Stimulated activated CD8-positive, alpha-beta memory T cell treated with anti-CD3 and anti-CD28 coated beads, Interleukin-12 subunit alpha, Interleukin-12 subunit beta, amount 100 ng/mL, for 24 hours (primary cell): ENCODE measurements around the gene DGCR2.
"Not testable (repeated sequence)": the region's sequence is repeated elsewhere in the genome, so short reads cannot be mapped to it uniquely, and the experiment has no call there.

ENCODE experiments used
- DNase-seq: peaks from one replicate; pipeline ENCODE4 v3.0.0-alpha.2; 2020; ENCODE audit errors: extremely low read depth

DGCR2 gene

DNA sequence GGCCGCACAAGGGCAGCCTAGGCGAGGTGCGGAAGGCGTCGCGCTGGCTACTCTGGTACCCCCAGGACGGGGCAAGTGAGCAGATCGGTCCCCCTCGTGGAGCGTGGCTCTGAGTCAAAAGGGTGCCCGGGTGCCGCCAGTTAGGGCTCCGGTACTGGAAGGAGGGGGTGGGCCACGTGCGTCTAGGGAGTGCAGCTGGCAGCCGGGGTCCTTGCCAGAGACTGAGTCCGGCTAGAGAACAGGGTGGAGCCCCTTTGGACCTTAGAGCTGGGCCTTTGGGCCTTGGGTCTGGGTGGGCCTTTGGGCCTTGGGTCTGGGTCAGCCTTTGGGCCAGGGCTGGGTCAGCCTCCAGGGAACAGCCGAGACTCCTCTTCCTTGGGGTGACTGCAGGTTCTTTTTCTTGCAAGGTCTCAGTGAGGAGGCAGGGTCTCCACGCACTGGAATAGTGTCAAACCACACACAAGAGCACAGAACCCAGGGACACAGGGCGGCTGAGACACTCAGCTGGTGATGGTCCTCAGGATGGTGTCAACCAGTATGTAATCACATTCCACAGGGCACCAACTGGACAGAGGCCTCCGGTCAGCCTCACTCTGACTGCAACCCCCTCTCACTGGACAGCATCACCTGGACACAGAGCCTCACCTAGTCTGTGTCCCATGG, 91.9 kb downstream of the DGCR2 start:
- DNase-seq: not testable (repeated sequence)

DNA sequence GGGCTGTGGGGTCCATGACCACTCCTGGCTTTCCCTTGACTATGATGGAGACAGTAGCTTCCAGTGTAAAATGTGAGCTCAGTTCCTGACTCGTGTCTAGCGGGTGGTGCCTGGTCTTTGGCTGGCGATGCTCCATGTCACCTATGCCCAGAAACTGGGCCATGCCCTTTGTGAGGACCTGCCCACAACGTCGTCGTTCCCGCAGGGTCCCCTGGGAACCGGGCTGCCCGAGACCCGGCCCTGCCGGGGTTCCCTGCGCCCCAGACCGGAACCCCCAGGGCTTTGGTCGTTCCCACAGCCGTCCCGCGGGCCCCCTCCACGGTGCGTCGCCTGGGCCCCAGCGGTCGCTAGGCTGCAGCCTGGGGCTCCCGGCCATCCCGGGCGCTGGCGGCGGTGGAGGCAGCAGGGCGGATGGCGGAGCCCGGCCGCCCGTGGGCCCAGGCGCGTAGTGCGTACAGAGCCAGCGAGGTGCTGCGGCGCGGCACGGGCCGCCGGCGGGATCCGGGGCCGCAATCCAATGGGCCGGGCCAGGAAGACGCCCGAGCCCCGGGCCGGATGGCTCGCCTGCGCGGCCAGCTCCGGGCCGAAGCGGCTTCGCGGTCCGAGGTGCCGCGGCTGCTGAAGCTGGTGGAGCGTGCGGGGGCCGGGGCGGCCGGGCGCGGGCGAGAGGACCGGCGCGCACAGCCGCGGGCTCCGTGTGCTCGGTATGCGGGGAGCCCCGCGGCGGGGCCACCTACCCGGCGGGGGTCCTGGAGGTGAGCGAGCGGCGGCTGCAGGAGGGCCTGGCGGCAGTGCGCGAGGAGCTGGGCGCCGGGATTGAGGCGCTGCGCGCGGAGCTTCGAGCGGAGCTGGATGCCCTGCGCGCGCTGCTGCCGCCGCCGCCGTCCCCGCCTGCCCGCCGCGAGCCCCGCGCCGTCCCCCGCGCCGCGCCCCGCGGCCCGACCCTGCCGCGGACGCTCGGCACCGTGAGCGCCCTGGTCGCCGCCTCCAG, 92.8 kb downstream of the DGCR2 start:
- DNase-seq: not testable (repeated sequence)

DNA sequence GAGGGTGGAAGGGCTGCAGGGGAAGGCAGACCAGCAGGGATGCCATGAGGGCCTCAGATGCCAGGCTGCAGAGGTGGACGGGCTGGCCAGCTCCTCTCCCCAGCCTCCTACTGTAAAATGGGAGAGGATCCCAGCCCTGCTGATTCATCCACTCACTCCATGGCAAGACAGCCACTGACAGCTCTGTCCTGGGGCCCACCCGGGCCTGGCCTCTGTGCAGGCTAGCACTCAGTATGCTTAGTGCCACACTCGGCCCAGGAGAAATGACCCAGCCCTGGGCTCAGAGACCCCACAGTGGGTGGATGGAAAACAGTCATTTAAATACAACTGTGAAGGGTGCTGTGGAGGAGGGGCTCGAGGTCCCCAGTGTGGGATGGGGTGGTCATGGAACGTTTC, 94.2 kb downstream of the DGCR2 start:
- not testable (repeated sequence) for DNase-seq

DNA sequence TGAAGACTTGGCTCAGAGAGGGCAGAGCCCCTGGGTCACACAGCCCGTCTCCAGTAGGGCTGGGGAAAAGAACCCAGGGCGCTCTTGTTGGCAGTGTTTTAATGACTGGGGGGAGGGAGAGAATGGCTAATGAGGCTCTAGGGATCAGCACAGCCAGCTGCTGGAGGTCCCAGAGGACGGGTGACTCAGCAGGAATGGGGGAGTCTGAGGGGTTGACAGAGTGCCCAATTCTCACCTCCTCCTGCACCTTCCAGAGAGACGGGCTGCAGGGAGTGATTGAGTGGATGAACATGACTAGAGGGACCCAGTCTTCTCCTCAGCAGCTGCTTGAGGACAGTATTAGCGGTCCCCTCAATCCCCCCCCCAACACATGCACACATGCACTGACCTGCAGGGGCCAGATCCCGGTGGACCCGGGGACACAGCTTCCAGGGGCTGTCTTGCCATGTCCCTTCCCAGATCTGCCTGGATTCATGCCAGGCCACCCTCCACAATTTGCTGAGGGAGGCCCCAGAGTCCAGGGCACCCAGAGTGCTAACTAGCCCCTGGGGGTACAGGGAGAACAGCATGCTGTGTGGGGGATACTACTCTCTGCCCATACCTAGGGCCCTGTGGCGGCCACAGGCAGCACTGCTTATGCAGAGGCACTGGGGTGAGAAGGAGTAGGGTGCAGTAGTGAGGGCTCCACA, 94.7 kb downstream of the DGCR2 start:
- not testable (repeated sequence) for DNase-seq

DNA sequence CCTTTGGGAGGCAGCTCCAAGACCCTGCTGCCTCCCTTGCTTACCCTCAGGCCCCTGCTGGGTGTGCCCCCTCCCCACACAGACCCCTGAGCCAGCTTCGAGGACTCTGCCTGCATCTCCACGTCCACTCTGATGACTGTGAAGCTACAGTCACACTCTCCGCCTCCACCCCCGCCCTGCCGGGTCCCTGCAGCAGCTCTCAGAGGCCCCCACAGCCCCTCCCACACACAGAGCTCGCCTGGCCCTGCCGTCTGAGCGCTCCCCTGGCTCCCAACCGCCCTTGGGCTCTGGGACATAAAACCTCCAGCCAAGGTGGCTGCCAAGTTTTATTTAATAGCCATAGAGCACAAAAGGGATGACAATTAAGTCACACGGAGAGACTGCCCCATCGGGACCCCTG, 96.1 kb downstream of the DGCR2 start:
- not testable (repeated sequence) for DNase-seq

DNA sequence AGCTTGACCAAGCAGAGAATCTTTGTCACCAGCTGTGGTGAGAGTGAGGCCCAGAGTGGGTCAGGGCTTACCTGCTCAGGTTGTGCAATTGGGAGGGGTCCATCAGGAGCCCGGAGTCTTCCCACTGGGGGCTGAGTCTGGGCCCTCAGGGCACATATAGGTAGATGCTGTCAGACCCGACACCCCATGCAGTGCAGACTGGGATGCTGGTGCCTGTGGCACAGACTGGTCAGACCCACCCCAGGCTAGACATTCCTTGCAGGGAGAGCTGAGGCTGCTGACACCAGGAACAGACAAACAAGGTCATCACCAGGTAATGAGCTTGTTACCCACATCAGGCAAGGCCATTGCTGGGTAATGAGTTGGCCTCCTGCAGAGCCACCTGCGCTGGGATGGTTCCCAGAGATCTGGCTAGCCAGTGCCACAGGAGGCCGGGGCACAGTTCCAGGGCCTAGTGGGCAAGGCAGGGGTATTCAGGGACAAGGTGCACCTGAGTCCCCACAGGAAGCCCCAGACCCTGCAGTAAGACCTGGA, 97.2 kb downstream of the DGCR2 start:
- not testable (repeated sequence) for DNase-seq

DNA sequence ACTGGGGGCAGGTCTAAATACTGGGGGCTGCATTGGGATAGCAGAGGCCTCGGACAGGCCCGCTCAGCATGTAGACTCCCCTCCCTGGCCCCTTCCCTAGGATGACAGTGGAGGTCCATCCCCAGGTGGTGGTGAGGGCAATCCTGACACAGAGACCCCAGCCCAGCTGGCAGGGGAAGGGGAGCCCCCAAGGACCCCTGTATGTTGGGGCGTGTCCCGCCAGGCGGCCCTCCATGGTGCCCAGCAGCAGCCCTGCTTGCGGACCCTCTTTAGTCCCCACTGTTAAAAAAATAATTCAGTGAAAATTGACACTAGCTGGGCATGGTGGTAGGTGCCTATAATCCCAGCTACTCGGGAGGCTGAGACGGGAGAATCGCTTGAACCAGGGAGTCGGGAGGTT, 98.3 kb downstream of the DGCR2 start:
- DNase-seq: not testable (repeated sequence)

DNA sequence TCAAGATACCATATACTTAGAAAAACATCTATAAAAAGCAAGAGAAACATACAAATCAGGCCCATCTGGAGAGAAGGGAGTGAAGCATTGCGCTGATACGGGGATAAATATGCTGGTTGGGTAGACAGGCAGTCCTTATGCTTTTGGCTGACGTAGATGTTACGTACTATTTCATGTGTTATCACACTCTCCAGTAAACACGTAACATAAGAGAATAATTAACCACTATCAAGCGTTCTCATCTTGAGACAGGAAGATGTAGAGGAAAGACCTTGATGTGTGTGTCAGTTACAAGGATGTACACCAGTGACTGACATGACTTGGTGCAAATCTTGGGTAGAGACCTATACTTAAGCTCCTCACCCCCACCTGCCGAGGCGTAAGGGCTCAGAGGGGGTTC, 99.5 kb downstream of the DGCR2 start:
- DNase-seq: no peak

DNA sequence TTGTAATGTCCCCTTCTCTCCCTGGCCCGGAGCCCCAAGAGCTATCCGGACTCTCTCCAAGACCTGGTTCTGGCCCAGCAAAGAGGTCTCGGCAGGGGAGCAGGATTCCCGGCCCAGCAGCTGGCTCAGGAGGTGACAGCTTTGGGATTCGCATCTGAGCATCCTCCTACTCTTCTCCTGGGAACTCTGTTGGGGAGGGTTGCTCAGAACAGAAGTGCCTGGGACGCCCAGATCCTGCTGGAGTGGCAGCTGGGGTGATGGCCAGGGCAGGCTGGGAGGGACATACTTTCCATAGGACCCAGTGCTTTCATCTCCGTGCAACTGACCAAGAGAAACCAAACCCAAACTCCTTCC, 102.6 kb downstream of the DGCR2 start:
- no peak for DNase-seq

DNA sequence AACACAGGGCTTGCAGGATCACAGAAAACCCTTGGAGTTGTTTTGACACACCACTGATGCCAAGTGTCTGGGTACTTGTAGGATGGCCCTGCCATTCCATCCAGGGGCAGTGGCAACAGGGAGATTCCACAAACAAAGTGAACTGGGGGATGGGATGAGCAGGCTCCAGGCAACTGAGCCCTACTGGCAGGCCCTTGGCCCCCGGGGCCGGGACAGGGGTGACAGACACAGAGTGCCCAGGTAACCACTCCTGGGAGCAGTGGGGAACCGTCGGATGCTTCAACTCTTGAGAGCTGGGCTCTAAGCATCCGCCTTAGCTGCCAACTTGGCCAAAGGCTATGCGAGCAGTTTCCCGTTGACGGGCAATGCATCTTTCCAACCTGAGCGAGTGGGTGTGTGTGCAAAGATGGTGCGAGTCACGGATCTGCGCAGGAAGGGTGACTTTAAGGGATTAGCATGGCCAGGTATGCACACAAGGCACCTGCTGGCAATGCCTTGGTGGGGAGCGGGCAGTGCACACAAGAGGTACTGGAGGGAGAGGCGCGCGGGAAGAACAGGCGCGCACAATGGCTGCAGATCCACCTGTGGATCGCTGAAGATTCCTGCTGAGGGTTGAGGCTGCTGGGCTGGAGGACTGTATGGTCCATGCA, 103.1 kb downstream of the DGCR2 start:
- DNase-seq: no peak

DNA sequence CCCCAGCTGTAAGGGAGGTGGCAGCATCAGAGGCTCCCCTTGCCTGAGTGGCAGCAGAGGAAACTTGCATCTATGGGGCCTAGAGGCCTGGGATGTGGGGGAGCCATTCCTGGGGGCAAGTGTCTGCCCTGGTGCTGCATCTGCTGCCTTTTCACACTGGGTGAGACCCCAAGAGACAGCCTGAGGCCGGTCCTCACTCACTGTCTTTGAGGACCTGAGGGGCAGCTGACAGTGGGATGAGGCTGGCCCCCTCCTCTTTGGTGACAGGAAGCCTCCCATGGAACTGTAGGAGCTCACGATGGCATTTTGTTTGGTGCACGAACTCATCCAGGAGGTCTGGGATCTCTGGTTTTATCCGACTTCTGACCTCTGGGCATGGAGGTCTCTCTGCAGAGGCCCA, 104.0 kb downstream of the DGCR2 start:
- DNase-seq: no peak

DNA sequence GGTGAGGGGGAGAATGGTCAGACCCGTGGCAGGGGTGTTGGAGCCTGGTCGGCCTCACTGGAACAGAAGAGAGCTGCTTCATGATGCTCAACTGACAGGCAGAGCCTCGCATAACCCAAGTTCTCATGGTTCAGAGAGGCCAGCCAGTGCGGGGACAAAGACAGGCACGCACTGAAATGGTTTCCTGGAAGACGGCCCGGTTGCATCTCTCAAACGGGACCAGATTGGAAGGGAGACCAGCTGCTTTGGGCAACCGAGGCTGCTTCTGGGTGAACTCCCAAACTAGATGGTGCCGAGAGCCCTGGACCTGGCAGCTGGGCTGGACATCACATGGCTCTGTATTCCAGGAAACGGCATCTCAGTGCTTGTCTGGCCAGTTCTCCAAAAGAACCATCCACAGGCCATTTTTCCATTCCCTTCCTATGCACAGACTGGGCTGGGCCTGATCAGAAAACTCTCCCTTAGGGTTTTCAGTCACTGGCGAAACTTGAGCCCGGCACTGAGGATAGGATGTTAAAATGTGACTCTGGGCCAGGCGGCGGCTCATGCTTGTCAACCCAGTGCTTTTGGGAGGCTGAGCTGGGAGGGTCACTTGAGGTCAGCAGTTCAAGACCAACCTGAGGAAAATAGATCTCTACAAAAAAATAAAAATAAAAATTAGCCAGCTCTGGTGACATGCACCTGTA, 106.0 kb downstream of the DGCR2 start:
- DNase-seq: no peak

DNA sequence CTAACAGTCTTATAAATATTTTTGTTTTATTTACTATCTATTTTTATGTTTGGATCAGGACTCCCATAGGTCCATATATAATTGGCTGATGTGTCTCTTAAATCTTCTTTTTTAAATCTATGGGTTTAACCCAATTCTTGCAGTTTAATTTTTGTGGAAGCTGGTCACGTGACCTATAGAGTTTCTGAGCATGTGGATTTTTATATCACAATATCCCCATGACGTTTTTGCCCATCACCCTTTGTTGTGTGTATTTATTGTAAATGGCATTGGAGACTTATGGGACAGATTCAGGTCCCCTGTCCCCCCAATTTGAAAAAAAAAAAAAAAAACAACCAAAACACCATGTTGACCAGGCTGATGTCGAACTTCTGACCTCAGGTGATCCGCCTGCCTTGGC, 107.3 kb downstream of the DGCR2 start:
- DNase-seq: no peak

DNA sequence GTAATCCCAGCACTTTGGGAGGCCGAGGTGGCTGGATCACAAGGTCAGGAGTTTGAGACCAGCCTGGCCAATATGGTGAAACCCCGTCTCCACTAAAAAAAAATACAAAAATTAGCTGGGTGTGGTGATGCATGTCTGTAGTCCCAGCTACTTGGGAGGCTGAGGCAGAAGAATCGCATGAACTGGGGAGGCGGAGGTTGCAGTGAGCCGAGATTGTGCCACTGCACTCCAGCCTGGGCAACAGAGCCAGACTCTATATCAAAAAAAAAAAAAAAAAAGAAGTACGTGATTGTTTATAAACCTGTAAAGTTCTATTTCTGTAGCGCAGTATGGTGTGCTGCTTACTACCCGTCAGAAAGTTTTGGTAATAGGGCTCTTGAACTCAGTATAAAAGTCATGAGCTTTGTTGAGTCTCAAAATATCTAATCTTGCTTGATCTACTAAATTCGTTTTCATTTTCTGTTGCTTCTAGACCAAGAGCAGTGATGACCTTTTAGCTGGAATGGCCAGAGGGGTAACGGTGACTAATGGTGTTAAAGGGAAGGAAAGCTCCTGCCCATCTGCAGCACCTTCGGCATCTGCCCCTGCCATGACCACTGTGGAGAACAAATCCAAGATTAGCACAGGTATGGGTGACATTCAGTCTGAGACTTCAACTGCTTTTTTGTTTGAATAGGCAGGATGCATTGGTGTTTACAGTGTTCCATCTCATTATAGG, 108.2 kb downstream of the DGCR2 start:
- DNase-seq: not testable (repeated sequence)

DNA sequence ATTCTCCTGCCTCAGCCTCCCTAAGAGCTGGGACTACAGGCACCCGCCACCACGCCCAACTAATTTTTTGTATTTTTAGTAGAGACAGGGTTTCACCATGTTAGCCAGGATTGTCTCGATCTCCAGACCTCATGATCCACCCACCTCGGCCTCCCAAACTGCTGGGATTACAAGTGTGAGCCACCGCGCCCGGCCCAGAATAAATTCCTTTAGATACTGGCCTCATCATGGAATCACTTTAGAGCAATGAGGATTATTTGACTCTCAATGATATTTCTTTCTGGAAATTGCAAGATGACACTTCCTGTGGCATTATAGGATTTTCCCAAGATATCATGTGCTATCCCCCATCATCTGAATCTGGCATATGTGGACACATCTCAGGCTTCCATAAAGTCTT, 108.8 kb downstream of the DGCR2 start:
- DNase-seq: not testable (repeated sequence)

DNA sequence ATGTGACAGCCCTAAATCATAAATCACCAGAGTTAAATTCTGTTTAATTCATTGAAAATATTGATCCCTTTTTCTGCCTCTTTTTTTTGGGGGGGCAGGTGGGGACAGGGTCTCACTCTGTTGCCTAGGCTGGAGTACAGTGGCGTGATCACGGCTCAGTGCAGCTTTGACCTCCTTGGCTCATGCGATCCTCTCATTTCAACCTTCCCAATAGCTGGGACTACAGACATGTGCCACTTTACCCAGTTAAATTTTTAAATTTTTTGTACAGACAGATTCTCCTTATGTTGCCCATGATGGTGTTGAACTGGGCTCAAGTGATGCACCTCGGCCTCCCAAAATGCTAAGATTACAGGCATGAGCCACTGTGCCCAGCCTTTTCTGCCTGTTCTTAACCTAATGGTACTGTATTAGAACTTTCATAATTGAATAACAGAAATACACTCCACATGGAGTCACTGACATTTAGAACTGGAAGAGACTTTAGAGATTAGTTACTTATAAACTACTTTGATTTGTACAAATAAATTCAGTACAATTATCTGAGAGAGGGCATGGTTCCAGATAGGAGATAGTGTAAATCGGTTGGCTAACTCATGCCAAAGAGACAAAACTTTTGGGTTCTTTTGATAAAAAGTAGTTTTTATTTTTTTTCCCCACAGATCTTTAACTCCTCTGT, 109.8 kb downstream of the DGCR2 start:
- no peak for DNase-seq

DNA sequence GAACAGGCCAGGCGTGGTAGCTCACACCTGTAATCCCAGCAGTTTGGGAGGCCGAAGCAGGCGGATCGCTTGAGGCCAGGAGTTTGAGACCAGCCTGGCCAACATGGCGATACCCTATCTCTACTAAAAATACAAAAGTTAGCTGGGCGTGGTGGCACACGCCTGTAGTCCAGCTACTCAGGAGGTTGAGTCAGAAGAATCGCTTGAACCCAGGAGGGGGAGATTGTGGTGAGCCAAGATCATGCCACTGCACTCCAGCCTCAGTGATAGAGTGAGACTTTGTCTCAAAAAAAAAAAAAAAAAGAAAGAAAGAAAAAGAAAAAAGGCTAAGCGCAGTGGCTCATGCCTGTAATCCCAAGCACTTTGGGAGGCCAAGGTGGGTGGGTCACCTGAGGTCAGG, 110.6 kb downstream of the DGCR2 start:
- DNase-seq: not testable (repeated sequence)

DNA sequence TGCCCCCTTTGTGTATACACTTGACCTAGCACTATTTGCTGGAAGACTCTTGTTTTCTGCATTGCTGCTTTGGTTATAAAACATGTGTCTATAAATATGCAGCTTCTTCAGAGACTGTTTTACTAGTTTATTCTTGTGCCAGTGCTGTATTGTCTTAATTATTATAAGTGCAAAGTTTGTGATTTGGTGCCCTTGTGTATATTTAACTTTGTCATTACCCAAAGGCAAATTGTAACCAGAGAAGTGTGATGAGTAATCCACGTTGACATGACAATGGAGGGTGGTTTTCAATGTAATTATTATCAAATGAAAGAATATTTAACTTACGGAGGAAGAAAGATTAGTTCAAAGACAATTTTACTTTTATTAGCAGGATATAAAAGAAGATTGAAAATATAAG, 111.1 kb downstream of the DGCR2 start:
- DNase-seq: no peak

DNA sequence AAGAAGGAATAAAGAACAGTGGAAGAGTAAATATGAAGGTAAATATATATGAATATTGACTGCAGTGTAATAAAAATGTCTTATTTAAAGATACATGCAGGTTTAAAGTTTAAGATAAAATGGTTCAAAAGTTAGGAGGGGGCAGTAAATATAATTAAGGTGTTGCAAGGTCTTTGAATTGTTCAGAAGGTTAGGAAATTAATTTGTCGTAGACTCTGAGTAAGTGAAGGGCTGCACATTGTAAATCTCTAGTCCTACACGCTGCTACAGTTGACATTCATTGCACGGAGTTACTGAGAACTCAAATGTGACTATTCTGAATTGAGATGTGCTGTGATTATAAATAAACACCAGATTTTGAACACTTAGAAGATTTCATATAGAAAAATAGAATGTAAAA, 116.3 kb downstream of the DGCR2 start:
- DNase-seq: no peak

DNA sequence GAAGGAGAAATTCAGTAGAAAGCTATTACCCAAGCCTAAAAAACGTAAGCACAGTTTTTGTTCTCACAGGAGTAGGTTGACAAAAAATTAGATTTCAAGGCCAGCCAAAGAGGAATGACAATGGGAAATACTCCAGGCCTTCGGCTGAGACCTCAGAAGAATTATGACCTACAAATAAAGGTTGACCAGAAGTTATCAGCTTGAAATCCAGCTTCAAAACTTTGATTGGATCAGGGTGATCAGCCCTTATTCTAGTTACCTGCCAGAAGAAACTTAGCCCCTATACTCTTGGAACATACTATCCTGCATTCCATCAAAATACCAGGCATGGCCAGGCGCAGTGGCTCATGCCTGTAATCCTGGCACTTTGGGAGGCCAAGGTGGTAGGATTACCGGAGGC, 117.7 kb downstream of the DGCR2 start:
- no peak for DNase-seq
